ENCODE data around the gene CCDC183.
"Not testable (repeated sequence)": the region's sequence is repeated elsewhere in the genome, so short reads cannot be mapped to it uniquely, and the experiment has no call there.

The CCDC183 gene

DNA sequence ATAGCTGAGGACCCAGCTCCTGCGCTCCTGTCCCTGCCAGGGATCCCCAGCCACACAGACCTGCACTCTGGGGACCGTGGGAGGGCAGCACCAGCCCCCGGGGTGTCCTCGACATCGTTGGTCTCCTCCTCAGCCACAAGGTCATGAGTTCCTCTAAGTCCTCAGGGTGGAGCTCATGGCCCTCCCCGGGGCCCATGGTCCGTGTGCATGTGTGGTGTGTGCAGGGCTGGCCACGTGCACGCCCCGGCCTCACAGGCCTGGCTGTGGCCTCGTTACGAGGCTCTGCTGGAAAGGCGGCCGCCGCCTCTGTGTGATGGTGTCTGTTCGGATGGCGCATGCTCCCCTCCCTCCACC lies 30.0 kb downstream of the CCDC183 start:
- no peak for DNase-seq

- no peak for DNase-seq
Measured at GRCh38 chr9:136826703-136827582, 30.8 kb downstream of the CCDC183 start.

DNA sequence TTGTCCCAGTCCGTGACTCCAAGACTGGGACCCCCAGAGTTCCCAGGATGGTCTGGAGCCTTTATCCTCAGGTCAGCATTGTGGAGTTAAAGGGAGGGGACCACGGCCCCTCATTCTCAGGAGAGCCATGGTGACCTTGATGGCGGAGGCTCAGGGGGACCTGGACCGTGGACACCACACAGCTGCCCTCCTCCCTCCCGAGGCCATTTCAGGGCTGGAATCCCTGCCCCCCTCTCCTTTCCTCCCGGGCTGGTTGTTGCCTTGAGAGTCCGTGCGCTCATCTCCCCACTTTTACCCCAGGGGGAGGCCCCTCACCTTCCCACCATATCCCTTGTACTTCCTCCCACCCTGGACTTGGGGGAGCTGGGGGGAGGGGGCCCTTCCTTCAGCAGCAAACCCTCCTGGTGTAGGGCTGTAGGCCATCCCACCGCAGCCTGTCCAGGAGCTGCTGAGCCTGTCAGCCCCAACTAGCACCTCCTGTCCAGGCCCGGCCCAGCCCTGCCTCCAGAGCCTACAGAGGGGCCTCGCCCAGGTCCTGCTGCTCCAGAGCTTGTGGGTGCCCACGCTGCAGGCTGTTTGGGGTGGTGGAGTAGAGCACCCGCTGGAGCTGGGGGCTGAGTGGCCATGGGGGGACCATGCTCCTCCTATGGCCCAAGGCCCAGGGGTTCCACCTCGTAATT lies 31.8 kb downstream of the CCDC183 start:
- no peak for DNase-seq

GRCh38 chr9:136828474-136829140 lies 32.5 kb downstream of the CCDC183 start:
- no peak for DNase-seq

GRCh38 chr9:136829412-136829811 lies 33.3 kb downstream of the CCDC183 start:
- DNase-seq: no peak

DNA sequence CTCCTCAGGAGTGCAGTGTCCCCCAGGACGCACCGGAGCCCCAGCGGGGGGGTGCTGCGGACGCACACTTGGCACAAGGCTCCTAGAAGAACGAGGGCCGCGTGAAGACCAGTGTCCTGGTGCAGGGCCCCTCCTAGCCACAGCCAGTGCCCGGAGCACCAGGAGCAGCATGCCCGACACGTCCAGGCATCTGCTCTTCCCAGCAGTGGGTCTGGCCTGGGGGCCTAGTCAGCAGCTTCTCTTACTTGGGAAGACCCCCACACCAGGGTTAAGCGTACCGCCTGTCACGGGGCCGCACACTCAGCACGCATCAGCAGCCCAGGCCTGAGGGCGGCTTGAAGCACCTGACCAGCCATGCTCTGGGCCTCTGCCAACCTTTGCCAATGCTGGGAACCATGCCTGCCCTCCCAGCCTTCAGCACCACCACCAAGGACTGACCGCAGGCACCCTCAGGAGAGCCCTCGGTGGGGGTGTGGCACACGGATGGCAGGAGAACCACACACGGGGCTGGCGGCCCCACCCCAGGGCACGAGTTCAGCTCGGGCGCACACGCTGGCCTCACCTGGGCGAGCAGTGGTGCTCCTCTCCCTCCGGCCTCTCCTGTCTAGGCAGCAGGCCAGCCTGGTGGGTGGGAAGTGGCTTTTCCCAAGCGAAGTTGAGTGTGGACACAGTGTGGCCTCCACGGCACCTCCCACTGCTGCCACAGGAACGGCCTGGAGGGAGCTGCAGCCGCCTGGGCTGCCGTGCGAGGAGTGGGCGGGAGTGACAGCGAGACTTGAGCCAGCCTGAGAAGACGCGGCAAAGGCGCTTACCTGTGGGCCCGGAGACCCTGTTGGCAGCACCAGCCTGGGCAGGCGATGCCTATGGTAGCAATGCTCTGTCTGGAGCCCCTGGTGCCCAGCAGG lies 34.1 kb downstream of the CCDC183 start:
- DNase-seq: no peak

- DNase-seq: no peak
Measured at GRCh38 chr9:136831002-136831719, 35.0 kb downstream of the CCDC183 start.

DNA sequence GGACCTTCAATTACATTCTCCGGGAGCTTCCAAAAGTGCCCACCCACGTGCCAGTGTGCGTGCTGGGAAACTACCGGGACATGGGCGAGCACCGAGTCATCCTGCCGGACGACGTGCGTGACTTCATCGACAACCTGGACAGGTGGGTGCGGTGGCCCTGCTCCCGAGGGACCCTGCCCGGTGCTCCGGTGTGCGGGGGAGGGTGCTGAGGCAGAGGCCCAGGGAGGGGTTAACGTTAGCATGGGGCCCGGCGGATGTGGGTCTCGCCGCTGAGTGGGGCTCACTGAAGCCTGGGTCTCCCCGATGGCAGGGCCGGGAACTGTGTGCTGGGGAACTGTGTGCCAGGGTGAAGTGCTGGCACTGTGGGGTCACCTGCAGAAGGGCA lies 35.6 kb downstream of the CCDC183 start:
- DNase-seq: no peak

GRCh38 chr9:136832581-136832980 lies 36.4 kb downstream of the CCDC183 start:
- DNase-seq: no peak

DNA sequence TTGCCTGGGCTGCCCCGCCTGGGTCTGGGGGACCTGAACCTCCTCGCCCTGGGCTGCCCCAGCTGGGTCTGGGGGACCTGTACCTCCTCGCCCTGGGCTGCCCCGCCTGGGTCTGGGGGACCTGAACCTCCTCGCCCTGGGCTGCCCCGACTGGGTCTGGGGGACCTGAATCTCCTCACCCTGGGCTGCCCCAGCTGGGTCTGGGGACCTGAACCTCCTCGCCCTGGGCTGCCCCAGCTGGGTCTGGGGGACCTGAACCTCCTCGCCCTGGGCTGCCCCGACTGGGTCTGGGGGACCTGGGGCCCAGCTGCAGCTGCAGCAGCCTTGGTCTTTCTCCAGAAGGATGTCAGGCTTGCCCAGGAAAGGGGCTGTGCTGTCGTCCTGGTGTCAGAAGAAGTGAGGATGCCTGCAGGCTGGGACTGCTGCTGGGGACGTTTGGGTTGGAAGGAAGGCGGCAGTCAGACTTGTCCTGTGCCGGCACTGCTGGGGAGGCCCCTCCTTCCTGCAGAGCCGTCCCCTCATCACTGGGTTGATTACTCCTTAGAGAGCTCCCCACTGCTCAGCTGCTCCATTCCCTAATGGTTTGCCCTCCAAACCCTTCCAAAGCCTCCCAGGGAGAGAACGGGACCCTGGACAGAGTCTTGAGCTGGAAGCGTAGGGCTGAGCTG lies 37.4 kb downstream of the CCDC183 start:
- not testable (repeated sequence) for DNase-seq

- DNase-seq: no peak
Measured at GRCh38 chr9:136835162-136835931, 39.2 kb downstream of the CCDC183 start.

- no peak for DNase-seq
Measured at GRCh38 chr9:136835932-136836904, 40.1 kb downstream of the CCDC183 start.

DNA sequence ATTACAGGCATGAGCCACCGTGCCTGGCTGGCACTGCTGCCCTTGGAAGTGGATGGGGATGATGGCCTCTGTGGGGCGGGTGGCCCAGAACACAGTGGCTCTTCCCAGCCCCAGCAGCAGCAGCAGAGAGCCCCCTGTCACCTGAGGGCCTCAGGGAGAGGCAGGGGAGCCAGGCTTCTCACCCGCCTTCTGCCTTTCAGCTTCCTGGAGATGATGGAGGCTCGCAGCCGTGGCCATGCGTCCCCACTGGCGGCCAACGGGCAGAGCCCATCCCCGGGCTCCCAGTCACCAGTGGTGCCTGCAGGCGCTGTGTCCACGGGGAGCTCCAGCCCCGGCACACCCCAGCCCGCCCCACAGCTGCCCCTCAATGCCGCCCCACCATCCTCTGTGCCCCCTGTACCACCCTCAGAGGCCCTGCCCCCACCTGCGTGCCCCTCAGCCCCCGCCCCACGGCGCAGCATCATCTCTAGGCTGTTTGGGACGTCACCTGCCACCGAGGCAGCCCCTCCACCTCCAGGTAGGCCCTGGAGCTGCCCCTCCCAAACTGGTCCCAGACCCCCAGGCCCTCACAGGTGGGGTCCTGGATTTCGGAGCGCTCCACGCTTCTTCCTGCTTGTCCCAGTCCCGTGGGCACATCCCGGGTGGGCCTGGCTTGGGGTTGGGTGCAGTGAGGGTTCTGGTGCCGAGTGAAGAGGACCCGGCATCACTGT lies 41.2 kb downstream of the CCDC183 start:
- DNase-seq: no peak

GRCh38 chr9:136837856-136838277 lies 41.7 kb downstream of the CCDC183 start:
- DNase-seq: not testable (repeated sequence)

GRCh38 chr9:136838314-136839228 lies 42.4 kb downstream of the CCDC183 start:
- no peak for DNase-seq

- no peak for DNase-seq
Measured at GRCh38 chr9:136839229-136840139, 43.3 kb downstream of the CCDC183 start.
